Heart right ventricle (tissue), 16 donors: Measurements from ENCODE around the gene CACNA2D1. TPM values are rescaled to one million over a fixed set of nuclear protein-coding genes. Genes with fewer than 3 reads are reported as not detected.
A peak's percentile ranks its signal among the peaks of the same experiment; 100 is the strongest.
"Not testable (repeated sequence)": the region's sequence is repeated elsewhere in the genome, so short reads cannot be mapped to it uniquely, and the experiment has no call there.

Source experiments
- ATAC-seq, 8 donors: fragments of 200-7000 bp; cut with Tn5 transposase; one replicate each; pipeline ENCODE4 v1.9.1; 2020; ENCODE audit warnings: mild to moderate bottlenecking in 8 of 8, moderate library complexity in 8 of 8, moderate number of reproducible peaks in 1 of 8
- DNase-seq, 2 donors: peaks; one replicate each; pipeline ENCODE4 v3.0.0-alpha.2; 2020
- H3K27ac ChIP-seq, 10 donors: fragments of 200-600 bp; sonication (generic) in 2 of 10; one replicate each; pipeline versions ENCODE4 v1.5.0 to v1.8.0; 2020 to 2022; ENCODE audit warnings: mild to moderate bottlenecking in 3 of 10
- H3K27me3 ChIP-seq, 7 donors: fragments of 200-600 bp; one replicate each; pipeline ENCODE4 v1.8.0; 2021 to 2022; ENCODE audit warnings: mild to moderate bottlenecking in 2 of 7
- H3K36me3 ChIP-seq, 9 donors: fragments of 200-600 bp; sonication (generic) in 1 of 9; one replicate each; pipeline versions ENCODE4 v1.5.0 to v1.8.0; 2020 to 2022; ENCODE audit warnings: mild to moderate bottlenecking in 2 of 9
- H3K4me1 ChIP-seq, 9 donors: fragments of 200-600 bp; sonication (generic) in 1 of 9; one replicate each; pipeline versions ENCODE4 v1.5.0 to v1.8.0; 2020 to 2022; ENCODE audit warnings: mild to moderate bottlenecking in 4 of 9
- H3K4me3 ChIP-seq, 10 donors: fragments of 200-600 bp; sonication (generic) in 2 of 10; one replicate each; pipeline versions ENCODE4 v1.5.0 to v1.8.0; 2020 to 2022; ENCODE audit warnings: mild to moderate bottlenecking in 7 of 10, moderate library complexity in 2 of 10
- H3K9me3 ChIP-seq, 11 donors: fragments of 200-600 bp in 10 of 11; sonication (generic) in 2 of 11; one replicate each; pipeline versions ENCODE4 v1.5.0 to v1.8.0; 2013 to 2022; ENCODE audit warnings: mild to moderate bottlenecking in 2 of 11, control low read depth in 1 of 11, moderate library complexity in 1 of 11
- CTCF ChIP-seq, 9 donors: fragments of 200-600 bp; sonication (generic) in 2 of 9; IDR thresholded peaks; one replicate each; pipeline versions ENCODE4 v1.5.0 to v1.8.0; 2021 to 2022; ENCODE audit warnings: antibody characterized with exemption in 9 of 9, mild to moderate bottlenecking in 5 of 9, moderate library complexity in 1 of 9
- WGBS, 2 donors: extraction: QIAGEN DNeasy Blood & Tissue Kit; methylation state at CpG; one replicate each; pipeline ENCODE4 v1.1.7; 2013; ENCODE audit warnings: inconsistent platforms in 1 of 2; 5-methylcytosine and 5-hydroxymethylcytosine counted together
- intact Hi-C, 10 donors: fragments of 100-400 bp; cut with DNase I; formaldehyde crosslinking; loops; one replicate each; pipeline versions ENCODE4 v1.11.1 to v1.14.2; 2022
- polyA plus RNA-seq, 2 donors: library from polyadenylated mRNA; stranded (reverse); fragments of 200-250 nt; gene quantifications; one replicate each; pipeline ENCODE4 v1.2.3, GENCODE V29; 2013
- total RNA-seq, 10 donors: library from RNA; stranded (reverse); fragmentation: NEBNext Ultra II Directional in 3 of 10; extraction: Animal tissue kit (Norgen Biotek cat#: 25700) in 3 of 10; gene quantifications; one replicate each; pipeline versions ENCODE4 v1.2.1 to v1.2.4, GENCODE V29; 2021 to 2023
- donor health status: Arrhythmogenic right ventricular cardiomyopathy.
- donor health status: ischemic (EF 13 %, LVEDD 7.1; RV severe dilation, severe dysfunction).
- donor health status: healthy with polysubstance abuse.
- donor health status: DM: no; HTN: yes; CAD: no.
- donor health status: DM: no; HTN: no; CAD: no.
- donor health status: ischemic (EF 25% LVEDD 6.9; RV normal size, moderate dysfunction).
- donor health status: ischemic (EF 25% LVEDD 5.7; RV mildly dilated, moderate dysfunction).
- donor health status: healthy.
- donor health status: DM: yes; HTN: yes; CAD: no.
- donor health status: Ischemic cardiomyopathy.
- donor health status: ischemic (EF 35%, LVEDD 5.7; RV mildly dilated, moderate dysfunction).
- donor health status: nonischemic (EF 11% LVEDD 7.7; RV severe dilation, severe dysfunction).
- donor health status: DM: yes; HTN: yes; CAD: no.
- donor health status: PGD.
- donor health status: ischemic (EF 29% LVEDD 5.4; RV normal size, mild dysfunction).
- donor health status: nonischemic (EF 23%, LVEDD 6.1; RV moderate dilation, normal function).

CACNA2D1 gene
- total and polyA plus RNA-seq, 12 donors: 7.0 to 131 (median 69.3) TPM

- intact Hi-C loops: loop anchor here in 6 of 10 donors (5.0 to 10.0 kb wide), 4 partner anchors 513 to 533 kb away; no protein-coding TSS in a partner anchor
- 81 to 85% methylated on average over 2 of the region's 2 CpGs for WGBS, 2 donors
- ATAC-seq: no peak
Measured at GRCh38 chr7:82015751-82016150, 427.8 kb downstream of the CACNA2D1 start.

GRCh38 chr7:82014574-82014973 is 429.0 kb downstream of the CACNA2D1 start:
- not testable (repeated sequence) for DNase-seq

More at GRCh38 chr7:82015751-82016150, 427.8 kb downstream of the CACNA2D1 start:
- TF ChIP-seq CTCF (IDR thresholded peaks at IDR 0.05): no peak
- no peak overlapping the region for H3K4me3 ChIP-seq
- H3K27me3 ChIP-seq: no peaks in the 10 kb centered on the region
- H3K4me1 ChIP-seq: peaks cover 0 to 20% (median 0%) of the 10 kb centered on the region in 9 donors
- no peaks in the 10 kb centered on the region for H3K9me3 ChIP-seq
- peaks cover 0 to 18% (median 3%) of the 10 kb centered on the region in 9 donors for H3K36me3 ChIP-seq
- no peak for DNase-seq
- no peak overlapping the region for H3K27ac ChIP-seq

GRCh38 chr7:82012453-82012852 is 431.1 kb downstream of the CACNA2D1 start:
- 62 to 63% methylated on average over 4 of the region's 4 CpGs for WGBS, 2 donors
- Histone ChIP-seq H3K4me1 (peaks cover 0 to 14% (median 6%) of the 10 kb centered on the region in 9 donors), H3K27ac (no peak overlapping the region), H3K4me3 (no peak overlapping the region), H3K27me3 (no peaks in the 10 kb centered on the region), H3K9me3 (no peaks in the 10 kb centered on the region), H3K36me3 (peaks cover 0 to 28% (median 3%) of the 10 kb centered on the region in 9 donors)
- ATAC-seq (no peak), DNase-seq (no peak)
- intact Hi-C loops: loop anchor here in 1 of 10 donors (10.0 kb wide), 1 partner anchor 528 kb away; no protein-coding TSS in a partner anchor
- no peak for TF ChIP-seq CTCF (IDR thresholded peaks at IDR 0.05)

More at GRCh38 chr7:82014574-82014973, 429.0 kb downstream of the CACNA2D1 start:
- H3K4me1 ChIP-seq: peaks cover 0 to 13% (median 0%) of the 10 kb centered on the region in 9 donors
- H3K27ac ChIP-seq, H3K4me3 ChIP-seq, H3K9me3 ChIP-seq, ATAC-seq, H3K27me3 ChIP-seq: not testable (repeated sequence)
- 95 to 96% methylated on average over 9 of the region's 9 CpGs for WGBS, 2 donors
- intact Hi-C loops: loop anchor here in 1 of 10 donors (10.0 kb wide), 1 partner anchor 530 kb away; no protein-coding TSS in a partner anchor
- peaks cover 0 to 22% (median 3%) of the 10 kb centered on the region in 9 donors for H3K36me3 ChIP-seq

GRCh38 chr7:82010416-82010815 is 433.2 kb downstream of the CACNA2D1 start:
- Histone ChIP-seq H3K27me3 (no peaks in the 10 kb centered on the region), H3K27ac (no peak overlapping the region), H3K4me3 (no peak overlapping the region), H3K36me3 (peaks cover 0 to 28% (median 3%) of the 10 kb centered on the region in 9 donors), H3K9me3 (no peaks in the 10 kb centered on the region), H3K4me1 (peaks cover 0 to 14% (median 10%) of the 10 kb centered on the region in 9 donors)
- intact Hi-C loops: loop anchor here in 1 of 10 donors (10.0 kb wide), 1 partner anchor 526 kb away; no protein-coding TSS in a partner anchor
- no peak for TF ChIP-seq CTCF (IDR thresholded peaks at IDR 0.05)
- no peak for ATAC-seq
- WGBS, 2 donors: 78 to 79% methylated on average over 1 of the region's 1 CpG
- DNase-seq: no peak

- H3K4me3 ChIP-seq: no peak overlapping the region
- no peak for TF ChIP-seq CTCF (IDR thresholded peaks at IDR 0.05)
- H3K4me1 ChIP-seq: peaks cover 0 to 14% (median 10%) of the 10 kb centered on the region in 9 donors
- peak overlapping the region in 2 of 10 donors; percentile 8 to 44 for H3K27ac ChIP-seq
- H3K9me3 ChIP-seq: no peaks in the 10 kb centered on the region
- H3K36me3 ChIP-seq: peaks cover 0 to 40% (median 3%) of the 10 kb centered on the region in 9 donors
- DNase-seq: no peak
- H3K27me3 ChIP-seq: no peaks in the 10 kb centered on the region
- intact Hi-C loops: loop anchor here in 2 of 10 donors (5.0 kb wide), 2 partner anchors 505 to 510 kb away; no protein-coding TSS in a partner anchor
- peak in 3 of 8 donors; percentile 29 to 72 (median 41) for ATAC-seq
- 24 to 35% methylated on average over 3 of the region's 3 CpGs for WGBS, 2 donors
Measured at GRCh38 chr7:82007315-82007714, 436.3 kb downstream of the CACNA2D1 start.
